H9 (cell line): ENCODE measurements around the gene FUT9. TPM values are rescaled to one million over a fixed set of nuclear protein-coding genes. Genes with fewer than 3 reads are reported as not detected.

Experiments used
- DNase-seq: peaks from one replicate; pipeline ENCODE4 v3.0.0-alpha.2; 2017
- H2AFZ ChIP-seq: one replicate; pipeline ENCODE4 v1.6.1; 2013; ENCODE audit warnings: mild to moderate bottlenecking, low read length, control low read depth, moderate library complexity
- H2AK5ac ChIP-seq: 2 replicates; pipeline ENCODE4 v1.6.1; 2013; ENCODE audit warnings: low read length, control low read depth, mixed read lengths; ENCODE audit not compliant: insufficient read length
- H2BK120ac ChIP-seq: one replicate; pipeline ENCODE4 v1.6.1; 2013; ENCODE audit warnings: low read depth, mild to moderate bottlenecking, low read length, control low read depth, inconsistent platforms; ENCODE audit not compliant: poor library complexity, severe bottlenecking
- H2BK12ac ChIP-seq: 2 replicates; pipeline ENCODE4 v1.6.1; 2013; ENCODE audit warnings: low read length, control low read depth, mixed read lengths, low read depth; ENCODE audit not compliant: insufficient read length
- H2BK15ac ChIP-seq: 2 replicates; pipeline ENCODE4 v1.6.1; 2013; ENCODE audit warnings: low read depth, low read length, control low read depth
- H2BK20ac ChIP-seq: one replicate; pipeline ENCODE4 v1.6.1; 2013; ENCODE audit warnings: low read depth, mild to moderate bottlenecking, low read length, control low read depth, inconsistent platforms; ENCODE audit not compliant: poor library complexity, severe bottlenecking
- H2BK5ac ChIP-seq: 2 replicates; pipeline ENCODE4 v1.6.1; 2013; ENCODE audit warnings: low read length, control low read depth, mixed read lengths; ENCODE audit not compliant: insufficient read length
- H3K14ac ChIP-seq: 2 replicates; pipeline ENCODE4 v1.6.1; 2013; ENCODE audit warnings: low read length, control low read depth; ENCODE audit not compliant: insufficient read depth
- H3K18ac ChIP-seq: 2 replicates; pipeline ENCODE4 v1.6.1; 2013; ENCODE audit warnings: low read depth, mild to moderate bottlenecking, mixed read lengths, low read length, control low read depth; ENCODE audit not compliant: insufficient read length
- H3K23ac ChIP-seq: 2 replicates; pipeline ENCODE4 v1.6.1; 2013; ENCODE audit warnings: low read length, control low read depth, mixed read lengths, low read depth; ENCODE audit not compliant: insufficient read length
- H3K23me2 ChIP-seq: 2 replicates; pipeline ENCODE4 v1.6.1; 2013; ENCODE audit warnings: low read depth, mild to moderate bottlenecking, mixed read lengths, low read length, control low read depth; ENCODE audit not compliant: insufficient read length, poor library complexity, severe bottlenecking
- H3K27ac ChIP-seq: 2 replicates; pipeline ENCODE4 v1.5.1; 2013; ENCODE audit warnings: low read length, control low read depth, mixed read lengths, low read depth; ENCODE audit not compliant: insufficient read length
- H3K27me3 ChIP-seq: 2 replicates; pipeline ENCODE4 v1.6.1; 2013; ENCODE audit warnings: low read length, control low read depth, inconsistent platforms; ENCODE audit not compliant: insufficient read depth
- H3K4ac ChIP-seq: 2 replicates; pipeline ENCODE4 v1.6.1; 2013; ENCODE audit warnings: low read depth, mild to moderate bottlenecking, control low read depth, inconsistent platforms, low read length, moderate library complexity
- H3K4me1 ChIP-seq: 2 replicates; pipeline ENCODE4 v1.6.1; 2013; ENCODE audit warnings: low read length, control low read depth, inconsistent platforms; ENCODE audit not compliant: insufficient read depth
- H3K4me2 ChIP-seq: 2 replicates; pipeline ENCODE4 v1.6.1; 2013; ENCODE audit warnings: low read length, control low read depth, mixed read lengths; ENCODE audit not compliant: insufficient read length, insufficient read depth
- H3K56ac ChIP-seq: 2 replicates; pipeline ENCODE4 v1.6.1; 2013; ENCODE audit warnings: low read depth, mild to moderate bottlenecking, mixed read lengths, low read length, control low read depth; ENCODE audit not compliant: insufficient read length
- H3K79me1 ChIP-seq: 2 replicates; pipeline ENCODE4 v1.6.1; 2013; ENCODE audit warnings: low read depth, mild to moderate bottlenecking, moderate library complexity, low read length, control low read depth, inconsistent platforms; ENCODE audit not compliant: insufficient read depth, poor library complexity, severe bottlenecking
- H3K79me2 ChIP-seq: 2 replicates; pipeline ENCODE4 v1.6.1; 2013; ENCODE audit warnings: low read length, control low read depth, inconsistent platforms; ENCODE audit not compliant: insufficient read depth
- H3K9ac ChIP-seq: 2 replicates; pipeline ENCODE4 v1.6.1; 2013; ENCODE audit warnings: low read length, control low read depth, mixed read lengths; ENCODE audit not compliant: insufficient read length; ENCODE audit errors: extremely low read depth
- H3K9me3 ChIP-seq: one replicate; pipeline ENCODE4 v1.6.1; 2013; ENCODE audit warnings: low read depth, low read length, inconsistent platforms; ENCODE audit not compliant: control insufficient read depth
- H3T11ph ChIP-seq: one replicate; pipeline ENCODE4 v1.6.1; 2013; ENCODE audit warnings: mild to moderate bottlenecking, low read length, control low read depth, inconsistent platforms
- H4K20me1 ChIP-seq: one replicate; pipeline ENCODE4 v1.6.1; 2013; ENCODE audit not compliant: control insufficient read depth, insufficient read length, insufficient read depth
- H4K5ac ChIP-seq: 2 replicates; pipeline ENCODE4 v1.6.1; 2013; ENCODE audit warnings: low read depth, mild to moderate bottlenecking, mixed read lengths, low read length, control low read depth; ENCODE audit not compliant: insufficient read length
- H4K8ac ChIP-seq: replicated peaks from 2 replicates; pipeline ENCODE4 v1.6.1; 2013; ENCODE audit warnings: low read length, control low read depth, mixed read lengths, low read depth; ENCODE audit not compliant: insufficient read length
- H4K91ac ChIP-seq: 2 replicates; pipeline ENCODE4 v1.6.1; 2013; ENCODE audit warnings: low read depth, mild to moderate bottlenecking, moderate library complexity, mixed read lengths, low read length, control low read depth; ENCODE audit not compliant: insufficient read length
- H3K27ac Mint-ChIP-seq, 3 experiments: 2 replicates in 2 of 3; 3 replicates in 1 of 3; pipeline ENCODE4 v1.8.0; 2020 to 2021; ENCODE audit warnings: mixed read lengths in 3 of 3, mild to moderate bottlenecking in 1 of 3, moderate library complexity in 1 of 3
- H3K27me3 Mint-ChIP-seq: 2 replicates; pipeline ENCODE4 v1.8.0; 2021; ENCODE audit warnings: low read depth, mild to moderate bottlenecking, moderate library complexity, mixed read lengths
- H3K36me3 Mint-ChIP-seq, 3 experiments: 2 replicates in 2 of 3; 3 replicates in 1 of 3; pipeline ENCODE4 v1.8.0; 2020 to 2021; ENCODE audit warnings: low read depth in 3 of 3, mixed read lengths in 3 of 3; ENCODE audit not compliant: insufficient read depth in 1 of 3
- H3K4me1 Mint-ChIP-seq, 2 experiments: 2 replicates each; pipeline ENCODE4 v1.8.0; 2020; ENCODE audit warnings: mixed read lengths in 2 of 2
- H3K4me3 Mint-ChIP-seq, 2 experiments: 2 replicates in 1 of 2; 3 replicates in 1 of 2; pipeline ENCODE4 v1.8.0; 2020 to 2021; ENCODE audit warnings: mild to moderate bottlenecking in 2 of 2, mixed read lengths in 2 of 2, moderate library complexity in 1 of 2
- H3K9me3 Mint-ChIP-seq, 2 experiments: 2 replicates in 1 of 2; 3 replicates in 1 of 2; pipeline ENCODE4 v1.8.0; 2020; ENCODE audit warnings: mild to moderate bottlenecking in 2 of 2, mixed read lengths in 2 of 2, moderate library complexity in 1 of 2
- total RNA-seq: library from RNA; stranded (reverse); gene quantifications from 2 replicates; pipeline ENCODE4 v1.2.1, GENCODE V29; 2021
- TF ChIP-seq, protein P1 (sequence below): fragments of 200-600 bp; sonication (generic); conservative IDR thresholded peaks from 3 replicates; pipeline ENCODE4 v1.8.0; 2021; ENCODE audit warnings: antibody characterized with exemption, mild to moderate bottlenecking

The FUT9 gene
- total RNA-seq, 1 experiment from 2014 or later = 1.6 TPM

DNA sequence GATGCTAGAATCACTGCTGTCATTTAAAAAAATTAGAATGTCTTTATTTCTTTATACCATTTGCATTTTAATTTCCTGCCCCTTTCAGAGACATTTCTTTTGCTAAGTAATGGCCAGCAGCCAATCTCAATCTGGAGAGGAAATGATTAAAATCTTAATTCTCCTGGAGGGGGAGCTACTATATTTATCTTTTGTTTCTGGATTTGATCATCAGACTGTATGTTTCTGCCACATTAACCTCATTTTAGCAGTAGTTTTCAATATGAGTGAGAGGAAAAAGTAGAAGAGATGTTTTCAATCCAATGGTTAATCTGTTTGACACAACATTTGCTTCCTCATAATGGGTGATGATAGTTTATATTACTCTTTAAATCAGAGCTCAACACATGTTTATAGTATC, 138.0 kb downstream of the FUT9 start:
- Histone ChIP-seq H2BK15ac (no peak overlapping the region), H4K8ac (no peak overlapping the region), H3K27me3 (no peaks in the 10 kb centered on the region), H3K79me1 (no peaks in the 10 kb centered on the region), H3K79me2 (no peaks in the 10 kb centered on the region), H3K9ac (no peak overlapping the region), H3K4me1 (no peaks in the 10 kb centered on the region), H2AFZ (no peak overlapping the region), H3K23ac (no peak overlapping the region), H3K23me2 (no peaks in the 10 kb centered on the region), H2BK5ac (no peak overlapping the region), H4K20me1 (no peaks in the 10 kb centered on the region), H2BK120ac (no peak overlapping the region), H3K14ac (no peak overlapping the region), H2AK5ac (no peak overlapping the region), H3K4ac (no peak overlapping the region), H2BK12ac (no peak overlapping the region), H3K9me3 (no peaks in the 10 kb centered on the region), H4K5ac (no peak overlapping the region), H3K27ac (no peak overlapping the region), H3K18ac (no peak overlapping the region), H4K91ac (no peak overlapping the region), H3T11ph (no peak overlapping the region), H3K56ac (no peak overlapping the region), H2BK20ac (no peak overlapping the region), H3K4me2 (no peak overlapping the region)
- DNase-seq = no peak
- Mint-ChIP-seq H3K4me1 (peaks cover 14% of the 10 kb centered on the region in 2 experiments), H3K36me3 (peaks cover 3 to 17% (median 4%) of the 10 kb centered on the region in 3 experiments; a peak in 4 of 7 replicates), H3K4me3 (no peak overlapping the region), H3K27me3 (no peaks in the 10 kb centered on the region), H3K9me3 (peaks cover 3 to 5% of the 10 kb centered on the region in 2 experiments; a peak in 3 of 5 replicates), H3K27ac (no peak overlapping the region)
- TF ChIP-seq, protein P1, sequence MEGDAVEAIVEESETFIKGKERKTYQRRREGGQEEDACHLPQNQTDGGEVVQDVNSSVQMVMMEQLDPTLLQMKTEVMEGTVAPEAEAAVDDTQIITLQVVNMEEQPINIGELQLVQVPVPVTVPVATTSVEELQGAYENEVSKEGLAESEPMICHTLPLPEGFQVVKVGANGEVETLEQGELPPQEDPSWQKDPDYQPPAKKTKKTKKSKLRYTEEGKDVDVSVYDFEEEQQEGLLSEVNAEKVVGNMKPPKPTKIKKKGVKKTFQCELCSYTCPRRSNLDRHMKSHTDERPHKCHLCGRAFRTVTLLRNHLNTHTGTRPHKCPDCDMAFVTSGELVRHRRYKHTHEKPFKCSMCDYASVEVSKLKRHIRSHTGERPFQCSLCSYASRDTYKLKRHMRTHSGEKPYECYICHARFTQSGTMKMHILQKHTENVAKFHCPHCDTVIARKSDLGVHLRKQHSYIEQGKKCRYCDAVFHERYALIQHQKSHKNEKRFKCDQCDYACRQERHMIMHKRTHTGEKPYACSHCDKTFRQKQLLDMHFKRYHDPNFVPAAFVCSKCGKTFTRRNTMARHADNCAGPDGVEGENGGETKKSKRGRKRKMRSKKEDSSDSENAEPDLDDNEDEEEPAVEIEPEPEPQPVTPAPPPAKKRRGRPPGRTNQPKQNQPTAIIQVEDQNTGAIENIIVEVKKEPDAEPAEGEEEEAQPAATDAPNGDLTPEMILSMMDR = no peak
